Measurements from ENCODE around the gene MYL5. TPM values are rescaled to one million over a fixed set of nuclear protein-coding genes. Genes with fewer than 3 reads are reported as not detected.

MYL5 gene
- total RNA-seq, 1 experiment from 2014 or later, result 17.1 TPM

DNA sequence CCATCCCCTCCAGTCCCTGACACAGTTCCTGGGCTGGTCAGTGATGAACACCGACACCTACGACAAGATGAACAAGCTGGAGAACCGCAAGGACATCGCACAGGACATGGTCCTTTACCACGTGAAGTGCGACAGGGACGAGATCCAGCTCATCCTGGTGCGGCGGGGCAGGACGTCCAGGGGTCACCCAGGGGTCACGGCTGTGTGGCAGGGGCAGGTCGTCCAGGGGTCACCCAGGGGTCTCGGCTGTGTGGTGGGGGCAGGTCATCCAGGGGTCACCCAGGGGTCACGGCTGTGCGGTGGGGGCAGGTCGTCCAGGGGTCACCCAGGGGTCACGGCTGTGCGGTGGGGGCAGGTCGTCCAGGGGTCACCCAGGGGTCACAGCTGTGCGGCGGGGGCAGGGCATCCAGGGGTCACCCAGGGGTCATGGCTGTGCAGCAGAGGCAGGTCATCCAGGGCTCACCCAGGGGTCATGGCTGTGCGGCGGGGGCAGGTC, 17.0 kb upstream of the MYL5 start:
- H3K4me3 Mint-ChIP-seq (ENCODE audit: unreplicated experiment), result no peak overlapping the region
- DNase-seq, result no peak
- Histone ChIP-seq H3K4me3 (ENCODE audit: low read depth, low read length) (no peak overlapping the region), H3K36me3 (ENCODE audit: control insufficient read depth, insufficient read depth, low read length) (no peaks in the 10 kb centered on the region), H3K27me3 (replicated peaks; ENCODE audit: control insufficient read depth, insufficient read depth, low read length) (no peaks in the 10 kb centered on the region), H3K9me3 (no peaks in the 10 kb centered on the region; the same call in 1 of the 2 replicates), H3K4me1 (no peaks in the 10 kb centered on the region)
- H3K36me3 Mint-ChIP-seq (ENCODE audit: insufficient read depth, unreplicated experiment), result no peaks in the 10 kb centered on the region
- H3K27ac Mint-ChIP-seq (ENCODE audit: unreplicated experiment), result no peak overlapping the region
- POLR2A ChIA-PET, result no interaction called here
- H3K4me1 Mint-ChIP-seq (ENCODE audit: low read depth, unreplicated experiment), result no peaks in the 10 kb centered on the region
- CTCF ChIA-PET, result no interaction called here
- TF ChIP-seq CTCF (IDR thresholded peaks at IDR 0.05; ENCODE audit: insufficient read depth in 1 of 2, low read depth in 1 of 2, low read length in 1 of 2, severe bottlenecking in 1 of 2, unreplicated experiment in 1 of 2), result no peak
- H3K9me3 Mint-ChIP-seq (ENCODE audit: unreplicated experiment), result peaks cover 12% of the 10 kb centered on the region
- BruUV-seq (replicated peaks), result no TSS peak
- intact Hi-C loops (cut with micrococcal nuclease; ENCODE audit: unreplicated experiment), result no loop called here
- H3K27me3 Mint-ChIP-seq (ENCODE audit: insufficient read depth, unreplicated experiment), result no peaks in the 10 kb centered on the region

DNA sequence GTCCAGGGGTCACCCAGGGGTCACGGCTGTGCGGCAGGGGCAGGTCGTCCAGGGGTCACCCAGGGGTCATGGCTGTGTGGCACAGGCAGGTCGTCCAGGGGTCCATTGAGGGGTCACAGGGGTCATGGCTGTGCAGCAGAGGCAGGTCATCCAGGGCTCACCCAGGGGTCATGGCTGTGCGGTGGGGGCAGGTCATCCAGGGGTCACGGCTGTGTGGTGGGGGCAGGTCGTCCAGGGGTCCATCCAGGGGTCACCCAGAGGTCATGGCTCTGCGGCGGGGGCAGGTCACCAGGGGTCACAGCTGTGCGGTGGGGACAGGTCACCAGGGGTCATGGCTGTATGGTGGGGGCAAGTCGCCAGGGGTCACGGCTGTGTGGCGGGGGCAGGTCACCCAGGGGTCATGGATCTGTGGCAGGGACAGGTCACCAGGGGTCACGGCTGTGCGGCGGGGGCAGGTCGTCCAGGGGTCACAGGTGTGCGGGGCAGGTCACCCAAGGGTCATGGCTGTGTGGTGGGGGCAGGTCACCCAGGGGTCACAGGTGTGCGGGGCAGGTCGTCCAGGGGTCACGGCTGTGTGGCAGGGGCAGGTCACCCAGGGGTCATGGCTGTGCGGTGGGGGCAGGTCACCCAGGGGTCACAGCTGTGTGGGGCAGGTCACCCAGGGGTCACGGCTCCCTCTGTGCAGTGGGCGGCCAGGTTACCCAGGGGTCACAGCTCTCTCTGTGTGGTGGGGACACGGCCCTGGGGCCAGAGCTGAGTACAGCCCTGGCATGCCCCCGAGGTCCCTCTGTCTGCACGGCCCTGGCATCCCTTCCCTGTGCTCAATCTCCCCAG, 16.3 kb upstream of the MYL5 start:
- no peak overlapping the region for H3K27ac Mint-ChIP-seq (ENCODE audit: unreplicated experiment)
- intact Hi-C loops (cut with micrococcal nuclease; ENCODE audit: unreplicated experiment), result no loop called here
- no peaks in the 10 kb centered on the region for H3K36me3 Mint-ChIP-seq (ENCODE audit: insufficient read depth, unreplicated experiment)
- H3K27me3 Mint-ChIP-seq (ENCODE audit: insufficient read depth, unreplicated experiment), result no peaks in the 10 kb centered on the region
- Histone ChIP-seq H3K9me3 (no peaks in the 10 kb centered on the region; the same call in 1 of the 2 replicates), H3K4me3 (ENCODE audit: low read depth, low read length) (no peak overlapping the region), H3K36me3 (ENCODE audit: control insufficient read depth, insufficient read depth, low read length) (no peaks in the 10 kb centered on the region), H3K4me1 (no peaks in the 10 kb centered on the region), H3K27me3 (replicated peaks; ENCODE audit: control insufficient read depth, insufficient read depth, low read length) (no peaks in the 10 kb centered on the region)
- TF ChIP-seq CTCF (IDR thresholded peaks at IDR 0.05; ENCODE audit: insufficient read depth in 1 of 2, low read depth in 1 of 2, low read length in 1 of 2, severe bottlenecking in 1 of 2, unreplicated experiment in 1 of 2), result no peak
- H3K9me3 Mint-ChIP-seq (ENCODE audit: unreplicated experiment), result peaks cover 12% of the 10 kb centered on the region
- ChIA-PET CTCF (no interaction called here), POLR2A (no interaction called here)
- no TSS peak for BruUV-seq (replicated peaks)
- H3K4me1 Mint-ChIP-seq (ENCODE audit: low read depth, unreplicated experiment), result no peaks in the 10 kb centered on the region
- no peak for DNase-seq
- no peak overlapping the region for H3K4me3 Mint-ChIP-seq (ENCODE audit: unreplicated experiment)

- TF ChIP-seq CTCF (IDR thresholded peaks at IDR 0.05; ENCODE audit: insufficient read depth in 1 of 2, low read depth in 1 of 2, low read length in 1 of 2, severe bottlenecking in 1 of 2, unreplicated experiment in 1 of 2), result no peak
- H3K4me3 ChIP-seq (ENCODE audit: low read depth, low read length), result no peak overlapping the region
- H3K27ac Mint-ChIP-seq (ENCODE audit: unreplicated experiment), result no peak overlapping the region
- H3K36me3 ChIP-seq (ENCODE audit: control insufficient read depth, insufficient read depth, low read length), result no peaks in the 10 kb centered on the region
- BruUV-seq (replicated peaks), result no TSS peak
- DNase-seq, result no peak
- no peaks in the 10 kb centered on the region for H3K4me1 ChIP-seq
- CTCF ChIA-PET, result no interaction called here
- H3K36me3 Mint-ChIP-seq (ENCODE audit: insufficient read depth, unreplicated experiment), result no peaks in the 10 kb centered on the region
- no peaks in the 10 kb centered on the region for H3K27me3 Mint-ChIP-seq (ENCODE audit: insufficient read depth, unreplicated experiment)
- no peak overlapping the region for H3K4me3 Mint-ChIP-seq (ENCODE audit: unreplicated experiment)
- no peaks in the 10 kb centered on the region for H3K4me1 Mint-ChIP-seq (ENCODE audit: low read depth, unreplicated experiment)
- peaks cover 12% of the 10 kb centered on the region for H3K9me3 Mint-ChIP-seq (ENCODE audit: unreplicated experiment)
- POLR2A ChIA-PET, result no interaction called here
- intact Hi-C loops (cut with micrococcal nuclease; ENCODE audit: unreplicated experiment), result no loop called here
- H3K9me3 ChIP-seq, result no peaks in the 10 kb centered on the region; the same call in 1 of the 2 replicates
- no peaks in the 10 kb centered on the region for H3K27me3 ChIP-seq (replicated peaks; ENCODE audit: control insufficient read depth, insufficient read depth, low read length)
Observed at GRCh38 chr4:658681-659667, 15.4 kb upstream of the MYL5 start.

Data from Caco-2 (cell line).